ENCODE data around the gene FOXP4. TPM values are rescaled to one million over a fixed set of nuclear protein-coding genes. Genes with fewer than 3 reads are reported as not detected.

FOXP4 gene
- total and polyA plus RNA-seq, 2 of the 13 experiments (the other 11 are each of a cell fraction or from before 2014, with no cell fraction given) = 11.0 to 12.4 TPM

DNA sequence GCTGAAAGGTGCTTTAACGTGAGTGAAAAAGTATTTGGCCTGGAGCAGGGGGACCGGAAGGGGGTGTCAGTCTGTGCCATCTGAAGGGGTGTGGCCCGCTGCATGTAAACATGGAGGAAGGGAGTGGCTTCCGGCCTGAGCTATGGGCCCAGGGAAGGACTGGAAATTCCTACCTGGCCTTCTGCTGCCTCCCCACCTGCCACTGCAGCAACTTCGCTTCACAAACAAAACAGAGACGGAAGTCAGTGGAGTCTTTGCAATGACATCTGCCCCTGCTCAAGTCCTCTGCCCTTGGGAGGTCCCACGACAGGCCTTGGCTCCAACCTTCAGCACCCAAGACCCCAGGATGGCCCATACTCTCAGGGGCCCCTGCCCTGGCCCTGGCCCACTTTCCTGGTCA, 28.1 kb upstream of the FOXP4 start (continued):
- TF ChIP-seq TCF12 (IDR thresholded peaks at IDR 0.05) = no peak
- TF ChIP-seq TCF12 (CRISPR knock-in tag; IDR thresholded peaks at IDR 0.05) = 0 out of 2 replicates have a peak, but pooled peaks have one; percentile 67
- no peak for TF ChIP-seq ONECUT2 (CRISPR knock-in tag; IDR thresholded peaks at IDR 0.05)
- peak in 1 of 2 experiments; percentile 70; a peak in 1 of 4 replicates for TF ChIP-seq KLF16 (CRISPR knock-in tag; IDR thresholded peaks at IDR 0.05)
- TF ChIP-seq ETV5 (CRISPR knock-in tag; IDR thresholded peaks at IDR 0.05; ENCODE audit: borderline replicate concordance) = peak; percentile 98
- TF ChIP-seq, protein P1, sequence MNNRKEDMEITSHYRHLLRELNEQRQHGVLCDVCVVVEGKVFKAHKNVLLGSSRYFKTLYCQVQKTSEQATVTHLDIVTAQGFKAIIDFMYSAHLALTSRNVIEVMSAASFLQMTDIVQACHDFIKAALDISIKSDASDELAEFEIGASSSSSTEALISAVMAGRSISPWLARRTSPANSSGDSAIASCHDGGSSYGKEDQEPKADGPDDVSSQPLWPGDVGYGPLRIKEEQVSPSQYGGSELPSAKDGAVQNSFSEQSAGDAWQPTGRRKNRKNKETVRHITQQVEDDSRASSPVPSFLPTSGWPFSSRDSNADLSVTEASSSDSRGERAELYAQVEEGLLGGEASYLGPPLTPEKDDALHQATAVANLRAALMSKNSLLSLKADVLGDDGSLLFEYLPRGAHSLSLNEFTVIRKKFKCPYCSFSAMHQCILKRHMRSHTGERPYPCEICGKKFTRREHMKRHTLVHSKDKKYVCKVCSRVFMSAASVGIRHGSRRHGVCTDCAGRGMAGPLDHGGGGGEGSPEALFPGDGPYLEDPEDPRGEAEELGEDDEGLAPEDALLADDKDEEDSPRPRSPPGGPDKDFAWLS (CRISPR knock-in tag; IDR thresholded peaks at IDR 0.05; ENCODE audit: borderline replicate concordance) = no peak
- peak; percentile 61; the same call in 1 of the 2 replicates for TF ChIP-seq ZNF788 (CRISPR knock-in tag; IDR thresholded peaks at IDR 0.05; ENCODE audit: borderline replicate concordance)
- TF ChIP-seq, protein P2, sequence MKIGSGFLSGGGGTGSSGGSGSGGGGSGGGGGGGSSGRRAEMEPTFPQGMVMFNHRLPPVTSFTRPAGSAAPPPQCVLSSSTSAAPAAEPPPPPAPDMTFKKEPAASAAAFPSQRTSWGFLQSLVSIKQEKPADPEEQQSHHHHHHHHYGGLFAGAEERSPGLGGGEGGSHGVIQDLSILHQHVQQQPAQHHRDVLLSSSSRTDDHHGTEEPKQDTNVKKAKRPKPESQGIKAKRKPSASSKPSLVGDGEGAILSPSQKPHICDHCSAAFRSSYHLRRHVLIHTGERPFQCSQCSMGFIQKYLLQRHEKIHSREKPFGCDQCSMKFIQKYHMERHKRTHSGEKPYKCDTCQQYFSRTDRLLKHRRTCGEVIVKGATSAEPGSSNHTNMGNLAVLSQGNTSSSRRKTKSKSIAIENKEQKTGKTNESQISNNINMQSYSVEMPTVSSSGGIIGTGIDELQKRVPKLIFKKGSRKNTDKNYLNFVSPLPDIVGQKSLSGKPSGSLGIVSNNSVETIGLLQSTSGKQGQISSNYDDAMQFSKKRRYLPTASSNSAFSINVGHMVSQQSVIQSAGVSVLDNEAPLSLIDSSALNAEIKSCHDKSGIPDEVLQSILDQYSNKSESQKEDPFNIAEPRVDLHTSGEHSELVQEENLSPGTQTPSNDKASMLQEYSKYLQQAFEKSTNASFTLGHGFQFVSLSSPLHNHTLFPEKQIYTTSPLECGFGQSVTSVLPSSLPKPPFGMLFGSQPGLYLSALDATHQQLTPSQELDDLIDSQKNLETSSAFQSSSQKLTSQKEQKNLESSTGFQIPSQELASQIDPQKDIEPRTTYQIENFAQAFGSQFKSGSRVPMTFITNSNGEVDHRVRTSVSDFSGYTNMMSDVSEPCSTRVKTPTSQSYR (CRISPR knock-in tag; IDR thresholded peaks at IDR 0.05; ENCODE audit: borderline replicate concordance) = peak; percentile 56; the same call in 1 of the 2 replicates
- TF ChIP-seq, protein P3, sequence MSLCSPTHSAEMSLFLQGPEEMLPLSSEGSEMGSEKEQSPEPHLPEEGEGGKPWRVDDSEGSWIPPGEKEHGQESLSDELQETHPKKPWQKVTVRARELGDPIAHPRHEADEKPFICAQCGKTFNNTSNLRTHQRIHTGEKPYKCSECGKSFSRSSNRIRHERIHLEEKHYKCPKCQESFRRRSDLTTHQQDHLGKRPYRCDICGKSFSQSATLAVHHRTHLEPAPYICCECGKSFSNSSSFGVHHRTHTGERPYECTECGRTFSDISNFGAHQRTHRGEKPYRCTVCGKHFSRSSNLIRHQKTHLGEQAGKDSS (CRISPR knock-in tag; IDR thresholded peaks at IDR 0.05; ENCODE audit: borderline replicate concordance, low read depth) = no peak
- no peak for TF ChIP-seq NFIC (IDR thresholded peaks at IDR 0.05; ENCODE audit: low read length)
- TF ChIP-seq ZNF160 (CRISPR knock-in tag; IDR thresholded peaks at IDR 0.05) = no peak
- no peak for TF ChIP-seq FOXA1 (IDR thresholded peaks at IDR 0.05)
- peak; percentile 97 for TF ChIP-seq FOXA1 (CRISPR knock-in tag; IDR thresholded peaks at IDR 0.05)
- TF ChIP-seq MXI1 (IDR thresholded peaks at IDR 0.05; ENCODE audit: borderline replicate concordance, low read depth, low read length) = no peak
- TF ChIP-seq ZFAT (CRISPR knock-in tag; conservative IDR thresholded peaks at IDR 0.05) = no peak
- TF ChIP-seq, protein P4, sequence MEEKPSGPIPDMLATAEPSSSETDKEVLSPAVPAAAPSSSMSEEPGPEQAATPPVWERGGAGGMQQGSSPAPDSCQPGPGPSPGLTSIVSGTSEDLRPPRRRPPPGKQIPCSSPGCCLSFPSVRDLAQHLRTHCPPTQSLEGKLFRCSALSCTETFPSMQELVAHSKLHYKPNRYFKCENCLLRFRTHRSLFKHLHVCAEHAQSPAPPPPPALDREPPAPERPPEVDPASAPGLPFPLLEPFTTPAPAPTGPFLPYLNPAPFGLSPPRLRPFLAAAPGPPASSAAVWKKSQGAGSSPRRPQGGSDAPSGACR (CRISPR knock-in tag; IDR thresholded peaks at IDR 0.05) = 0 out of 2 replicates have a peak, but pooled peaks have one; percentile 26
- TF ChIP-seq, protein P5, sequence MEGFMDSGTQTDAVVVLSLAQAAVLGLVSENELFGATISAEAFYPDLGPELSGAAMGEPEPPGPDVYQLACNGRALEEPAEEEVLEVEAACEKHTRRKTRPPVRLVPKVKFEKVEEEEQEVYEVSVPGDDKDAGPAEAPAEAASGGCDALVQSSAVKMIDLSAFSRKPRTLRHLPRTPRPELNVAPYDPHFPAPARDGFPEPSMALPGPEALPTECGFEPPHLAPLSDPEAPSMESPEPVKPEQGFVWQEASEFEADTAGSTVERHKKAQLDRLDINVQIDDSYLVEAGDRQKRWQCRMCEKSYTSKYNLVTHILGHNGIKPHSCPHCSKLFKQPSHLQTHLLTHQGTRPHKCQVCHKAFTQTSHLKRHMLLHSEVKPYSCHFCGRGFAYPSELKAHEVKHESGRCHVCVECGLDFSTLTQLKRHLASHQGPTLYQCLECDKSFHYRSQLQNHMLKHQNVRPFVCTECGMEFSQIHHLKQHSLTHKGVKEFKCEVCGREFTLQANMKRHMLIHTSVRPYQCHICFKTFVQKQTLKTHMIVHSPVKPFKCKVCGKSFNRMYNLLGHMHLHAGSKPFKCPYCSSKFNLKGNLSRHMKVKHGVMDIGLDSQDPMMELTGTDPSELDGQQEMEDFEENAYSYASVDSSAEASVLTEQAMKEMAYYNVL (CRISPR knock-in tag; IDR thresholded peaks at IDR 0.05; ENCODE audit: borderline replicate concordance) = peak; percentile 36; the same call in 1 of the 2 replicates
- TF ChIP-seq NFE2 (CRISPR knock-in tag; IDR thresholded peaks at IDR 0.05) = no peak
- TF ChIP-seq SUZ12 (IDR thresholded peaks at IDR 0.05; ENCODE audit: low read depth, low read length) = no peak
- TF ChIP-seq ZNF781 (CRISPR knock-in tag; IDR thresholded peaks at IDR 0.05; ENCODE audit: borderline replicate concordance, not compliant biosample characterization) = no peak
- TF ChIP-seq, protein P6, sequence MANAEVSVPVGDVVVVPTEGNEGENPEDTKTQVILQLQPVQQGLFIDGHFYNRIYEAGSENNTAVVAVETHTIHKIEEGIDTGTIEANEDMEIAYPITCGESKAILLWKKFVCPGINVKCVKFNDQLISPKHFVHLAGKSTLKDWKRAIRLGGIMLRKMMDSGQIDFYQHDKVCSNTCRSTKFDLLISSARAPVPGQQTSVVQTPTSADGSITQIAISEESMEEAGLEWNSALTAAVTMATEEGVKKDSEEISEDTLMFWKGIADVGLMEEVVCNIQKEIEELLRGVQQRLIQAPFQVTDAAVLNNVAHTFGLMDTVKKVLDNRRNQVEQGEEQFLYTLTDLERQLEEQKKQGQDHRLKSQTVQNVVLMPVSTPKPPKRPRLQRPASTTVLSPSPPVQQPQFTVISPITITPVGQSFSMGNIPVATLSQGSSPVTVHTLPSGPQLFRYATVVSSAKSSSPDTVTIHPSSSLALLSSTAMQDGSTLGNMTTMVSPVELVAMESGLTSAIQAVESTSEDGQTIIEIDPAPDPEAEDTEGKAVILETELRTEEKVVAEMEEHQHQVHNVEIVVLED (CRISPR knock-in tag; IDR thresholded peaks at IDR 0.05; ENCODE audit: borderline replicate concordance) = no peak

Measured in HepG2 (cell line).